Panc1 (cell line): ENCODE measurements around the gene ALG13. TPM values are rescaled to one million over a fixed set of nuclear protein-coding genes. Genes with fewer than 3 reads are reported as not detected.

ENCODE experiments used
- ATAC-seq: fragments of 200-7000 bp; cut with Tn5 transposase; 2 replicates; pipeline ENCODE4 v1.9.1; 2020; ENCODE audit warnings: mild to moderate bottlenecking, moderate library complexity
- BruUV-seq: library from RNA; stranded (reverse); fragments of 400-500 nt; replicated peaks from 2 replicates; lab custom pipeline; 2021; lab: Mats Ljungman, UMichigan
- CTCF ChIA-PET: fragments of 300-600 bp; sonication (Branson Sonifier 250); formaldehyde crosslinking; loops from one replicate; lab custom pipeline; 2022; ENCODE audit warnings: antibody characterized with exemption; lab: Charles Lee
- POLR2A ChIA-PET: fragments of 300-600 bp; sonication (Branson Sonifier 250); formaldehyde crosslinking; loops from one replicate; lab custom pipeline; 2022; ENCODE audit warnings: antibody characterized with exemption; lab: Charles Lee
- DNase-seq: peaks from one replicate; pipeline ENCODE4 v3.0.0-alpha.2; 2010; ENCODE audit warnings: low read depth, low spot score
- H3K27ac ChIP-seq: 2 replicates; pipeline ENCODE4 v1.5.1; 2011; ENCODE audit warnings: mild to moderate bottlenecking, low read length, inconsistent platforms
- H3K27me3 ChIP-seq: fragments of 200-500 bp; sonication (Bioruptor generic); 2 replicates; pipeline ENCODE4 v1.6.0; 2014; ENCODE audit warnings: low read length, inconsistent platforms; ENCODE audit not compliant: control insufficient read depth, insufficient read depth
- H3K36me3 ChIP-seq: fragments of 200-500 bp; sonication (Bioruptor generic); 2 replicates; pipeline ENCODE4 v1.5.1; 2014; ENCODE audit warnings: inconsistent platforms, mild to moderate bottlenecking, low read length, moderate library complexity; ENCODE audit not compliant: control insufficient read depth, insufficient read depth
- H3K4me1 ChIP-seq: 2 replicates; pipeline ENCODE4 v1.5.1; 2011; ENCODE audit warnings: inconsistent platforms, mild to moderate bottlenecking, low read length, moderate library complexity; ENCODE audit not compliant: control insufficient read depth, insufficient read depth
- H3K4me3 ChIP-seq, 2 experiments: 2 replicates each; pipeline ENCODE4 v1.5.1; 2011 to 2012; ENCODE audit warnings: low read depth in 2 of 2, low read length in 2 of 2, mild to moderate bottlenecking in 2 of 2, inconsistent platforms in 1 of 2, moderate library complexity in 1 of 2
- H3K9me3 ChIP-seq: fragments of 200-500 bp; sonication (Bioruptor generic); 2 replicates; pipeline ENCODE4 v1.5.1; 2014; ENCODE audit warnings: low read depth, mild to moderate bottlenecking, inconsistent platforms, low read length, moderate library complexity; ENCODE audit not compliant: control insufficient read depth, insufficient read depth
- CTCF ChIP-seq: fragments of 450-650 bp; IDR thresholded peaks from 2 replicates; pipeline ENCODE4 v1.5.1; 2017; ENCODE audit warnings: mild to moderate bottlenecking
- POLR2AphosphoS5 ChIP-seq: IDR thresholded peaks from 2 replicates; pipeline ENCODE4 v1.6.1; 2012; ENCODE audit warnings: mild to moderate bottlenecking, low read depth, low read length, moderate library complexity
- REST ChIP-seq, 2 experiments: IDR thresholded peaks; 2 replicates each; pipeline ENCODE4 v1.6.1; 2011 to 2012; ENCODE audit warnings: low read depth in 2 of 2, control low read depth in 1 of 2, low read length in 1 of 2, mild to moderate bottlenecking in 1 of 2, moderate library complexity in 1 of 2; ENCODE audit not compliant: insufficient read depth in 1 of 2
- SIN3A ChIP-seq: IDR thresholded peaks from 2 replicates; pipeline ENCODE4 v1.6.1; 2012; ENCODE audit warnings: low read depth, mild to moderate bottlenecking, low read length, moderate library complexity, borderline replicate concordance; ENCODE audit not compliant: insufficient read depth
- TCF7L2 ChIP-seq: IDR thresholded peaks from 2 replicates; pipeline ENCODE4 v1.6.1; 2011; ENCODE audit warnings: mild to moderate bottlenecking, low read depth, low read length, inconsistent platforms
- in situ Hi-C: cut with HindIII; loops from 2 replicates; pipeline ENCODE4 v1.10.0; 2016; ENCODE audit warnings: low sequenced_read_pairs, low pct_unique_long_range_greater_than_20kb
- intact Hi-C: fragments of 100-400 bp; cut with micrococcal nuclease; formaldehyde crosslinking; loops from one replicate; pipeline ENCODE4 v1.10.0; 2022; ENCODE audit not compliant: unreplicated experiment
- total RNA-seq: library from RNA; stranded (reverse); gene quantifications from one replicate; pipeline ENCODE4 v1.2.1, GENCODE V29; 2021; ENCODE audit not compliant: unreplicated experiment

The ALG13 gene
- total RNA-seq, 1 experiment from 2014 or later = 50.0 TPM

- ChIA-PET POLR2A (no interaction called here), CTCF (no interaction called here)
- intact Hi-C loops (loop anchor here (10.0 kb wide), 1 partner anchor 205 kb away; no protein-coding TSS in a partner anchor), in situ Hi-C loops (no loop called here)
- no peak for TF ChIP-seq CTCF
- TF ChIP-seq SIN3A = no peak
- TF ChIP-seq POLR2AphosphoS5 = no peak
- TF ChIP-seq TCF7L2 = no peak
- TF ChIP-seq REST (IDR thresholded peaks at IDR 0.05; ENCODE audit: insufficient read depth in 1 of 2, low read depth in 2 of 2, low read length in 1 of 2) = no peak
- Histone ChIP-seq H3K36me3 (no peaks in the 10 kb centered on the region), H3K4me1 (no peaks in the 10 kb centered on the region), H3K9me3 (no peaks in the 10 kb centered on the region), H3K4me3 (no peak overlapping the region), H3K27me3 (no peaks in the 10 kb centered on the region), H3K27ac (no peak overlapping the region)
- DNase-seq (no peak), ATAC-seq (no peak)
- no TSS peak for BruUV-seq
Observed at GRCh38 chrX:111649638-111650037, 31.3 kb upstream of the ALG13 start.

GRCh38 chrX:111650845-111651244, 30.1 kb upstream of the ALG13 start:
- ChIA-PET POLR2A (no interaction called here), CTCF (interaction anchor here (0.6 kb wide), 1 partner anchor 495 kb away, joined by 3 read pairs; no protein-coding TSS in a partner anchor)
- H3K36me3 ChIP-seq = no peaks in the 10 kb centered on the region
- ATAC-seq = no peak
- BruUV-seq = no TSS peak
- no peak overlapping the region for H3K27ac ChIP-seq
- no peaks in the 10 kb centered on the region for H3K9me3 ChIP-seq
- in situ Hi-C loops (no loop called here), intact Hi-C loops (loop anchor here (10.0 kb wide), 1 partner anchor 206 kb away; no protein-coding TSS in a partner anchor)
- H3K27me3 ChIP-seq = no peaks in the 10 kb centered on the region
- no peak overlapping the region for H3K4me3 ChIP-seq
- TF ChIP-seq POLR2AphosphoS5 = no peak
- TF ChIP-seq TCF7L2 = no peak
- no peak for TF ChIP-seq REST (IDR thresholded peaks at IDR 0.05; ENCODE audit: insufficient read depth in 1 of 2, low read depth in 2 of 2, low read length in 1 of 2)
- TF ChIP-seq CTCF = no peak
- no peak for TF ChIP-seq SIN3A
- no peak for DNase-seq
- no peaks in the 10 kb centered on the region for H3K4me1 ChIP-seq
